ENCODE data around the gene ANKUB1.

DNA sequence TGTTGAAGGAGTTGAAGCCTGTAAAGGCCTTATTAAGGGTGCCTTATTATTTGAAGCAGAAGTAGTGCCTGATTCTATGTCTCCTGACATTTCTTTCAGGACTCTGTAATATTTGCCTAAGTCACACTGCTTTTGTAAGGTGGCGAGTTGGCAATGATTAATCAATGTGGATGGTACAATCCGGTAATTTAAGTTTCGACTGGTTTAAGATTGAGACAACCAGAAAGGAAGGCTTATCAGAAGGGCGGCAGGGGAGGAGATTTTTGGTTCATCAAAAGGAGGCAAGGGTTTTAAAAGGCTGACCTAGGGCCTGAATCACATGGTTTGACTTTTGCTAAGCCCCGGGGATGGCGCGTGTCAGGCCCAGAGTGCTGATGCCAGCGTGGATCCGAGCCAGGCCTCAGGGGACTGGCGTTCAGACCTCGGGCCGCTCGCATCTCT is 19.8 kb upstream of the ANKUB1 start:
- TF ChIP-seq, protein P1, sequence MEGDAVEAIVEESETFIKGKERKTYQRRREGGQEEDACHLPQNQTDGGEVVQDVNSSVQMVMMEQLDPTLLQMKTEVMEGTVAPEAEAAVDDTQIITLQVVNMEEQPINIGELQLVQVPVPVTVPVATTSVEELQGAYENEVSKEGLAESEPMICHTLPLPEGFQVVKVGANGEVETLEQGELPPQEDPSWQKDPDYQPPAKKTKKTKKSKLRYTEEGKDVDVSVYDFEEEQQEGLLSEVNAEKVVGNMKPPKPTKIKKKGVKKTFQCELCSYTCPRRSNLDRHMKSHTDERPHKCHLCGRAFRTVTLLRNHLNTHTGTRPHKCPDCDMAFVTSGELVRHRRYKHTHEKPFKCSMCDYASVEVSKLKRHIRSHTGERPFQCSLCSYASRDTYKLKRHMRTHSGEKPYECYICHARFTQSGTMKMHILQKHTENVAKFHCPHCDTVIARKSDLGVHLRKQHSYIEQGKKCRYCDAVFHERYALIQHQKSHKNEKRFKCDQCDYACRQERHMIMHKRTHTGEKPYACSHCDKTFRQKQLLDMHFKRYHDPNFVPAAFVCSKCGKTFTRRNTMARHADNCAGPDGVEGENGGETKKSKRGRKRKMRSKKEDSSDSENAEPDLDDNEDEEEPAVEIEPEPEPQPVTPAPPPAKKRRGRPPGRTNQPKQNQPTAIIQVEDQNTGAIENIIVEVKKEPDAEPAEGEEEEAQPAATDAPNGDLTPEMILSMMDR (IDR thresholded peaks at IDR 0.05), result no peak
- TF ChIP-seq POLR2A (IDR thresholded peaks at IDR 0.05), result no peak

Data from breast epithelium (tissue), 3 donors.